Ishikawa (cell line): ENCODE results near the gene LY6G5C.

Source experiments
- CEBPB ChIP-seq: IDR thresholded peaks from 2 replicates; pipeline ENCODE4 v1.6.1; 2012
- EP300 ChIP-seq: IDR thresholded peaks from 2 replicates; pipeline ENCODE4 v1.6.1; 2012; ENCODE audit warnings: borderline replicate concordance
- TAF1 ChIP-seq: IDR thresholded peaks from 2 replicates; pipeline ENCODE4 v1.6.1; 2012; ENCODE audit warnings: low read depth, mild to moderate bottlenecking
- USF1 ChIP-seq: IDR thresholded peaks from 2 replicates; pipeline ENCODE4 v1.6.1; 2012
- YY1 ChIP-seq: IDR thresholded peaks from 2 replicates; pipeline ENCODE4 v1.6.1; 2012; ENCODE audit warnings: low read depth

- TF ChIP-seq TAF1 (no peak), YY1 (no peak), EP300 (no peak), USF1 (no peak), CEBPB (no peak)
Measured at GRCh38 chr6:31632279-31632946, 48.5 kb downstream of the LY6G5C start.
